Common myeloid progenitor, CD34-positive (primary cell): Measurements from ENCODE around the gene CENPV.

Experiments used
- CTCF ChIA-PET: fragments of 350-600 bp; sonication (Branson Sonifier 250); formaldehyde crosslinking; loops from one replicate; lab custom pipeline; 2021; ENCODE audit warnings: antibody characterized with exemption; lab: Charles Lee
- POLR2A ChIA-PET: fragments of 350-600 bp; sonication (Branson Sonifier 250); formaldehyde crosslinking; loops from one replicate; lab custom pipeline; 2021; ENCODE audit warnings: antibody characterized with exemption; lab: Charles Lee
- DNase-seq, 3 donors: peaks; one replicate each; pipeline versions ENCODE4 v3.0.0 to v3.0.0-alpha.2; 2013
- H3K27ac ChIP-seq, 2 experiments: 1 replicate in 1 of 2; 2 replicates in 1 of 2; pipeline ENCODE4 v1.7.0; 2013; ENCODE audit warnings: inconsistent platforms in 2 of 2, low read length in 2 of 2, mild to moderate bottlenecking in 2 of 2, low read depth in 1 of 2, moderate library complexity in 1 of 2; ENCODE audit not compliant: severe bottlenecking in 2 of 2, insufficient read depth in 1 of 2, poor library complexity in 1 of 2
- H3K27me3 ChIP-seq, 5 experiments: replicated peaks in 2 of 5; 1 replicate in 3 of 5; 2 replicates in 2 of 5; pipeline versions ENCODE4 v1.6.1 to v1.7.0; 2013; ENCODE audit warnings: low read length in 4 of 5, mild to moderate bottlenecking in 2 of 5, moderate library complexity in 2 of 5, inconsistent platforms in 1 of 5; ENCODE audit not compliant: insufficient read depth in 5 of 5, control insufficient read depth in 4 of 5
- H3K36me3 ChIP-seq, 4 experiments: 1 replicate in 2 of 4; 2 replicates in 2 of 4; pipeline versions ENCODE4 v1.6.1 to v1.7.0; 2013; ENCODE audit warnings: low read length in 3 of 4, control low read depth in 1 of 4, mild to moderate bottlenecking in 1 of 4; ENCODE audit not compliant: control insufficient read depth in 4 of 4, insufficient read depth in 4 of 4
- H3K4me1 ChIP-seq, 4 experiments: 1 replicate in 3 of 4; 2 replicates in 1 of 4; pipeline versions ENCODE4 v1.6.1 to v1.7.1; 2013; ENCODE audit warnings: low read length in 3 of 4, mild to moderate bottlenecking in 3 of 4, control low read depth in 1 of 4, inconsistent platforms in 1 of 4, moderate library complexity in 1 of 4; ENCODE audit not compliant: control insufficient read depth in 4 of 4, insufficient read depth in 4 of 4; ENCODE audit errors: control extremely low read depth in 1 of 4
- H3K4me3 ChIP-seq, 7 experiments: 1 replicate in 4 of 7; 2 replicates in 3 of 7; pipeline versions ENCODE4 v1.5.1 to v1.7.0; 2013; ENCODE audit warnings: mild to moderate bottlenecking in 7 of 7, low read length in 6 of 7, moderate library complexity in 6 of 7, inconsistent platforms in 2 of 7, low read depth in 2 of 7, control low read depth in 1 of 7; ENCODE audit not compliant: insufficient read depth in 4 of 7, control insufficient read depth in 1 of 7; ENCODE audit errors: extremely low read depth in 1 of 7
- H3K9me3 ChIP-seq, 5 experiments: 1 replicate in 4 of 5; 2 replicates in 1 of 5; pipeline versions ENCODE4 v1.6.1 to v1.7.1; 2013; ENCODE audit warnings: low read length in 4 of 5, mild to moderate bottlenecking in 2 of 5, inconsistent platforms in 1 of 5, low read depth in 1 of 5, moderate library complexity in 1 of 5; ENCODE audit not compliant: control insufficient read depth in 4 of 5, insufficient read depth in 2 of 5; ENCODE audit errors: control extremely low read depth in 1 of 5
- WGBS: methylation state at CpG from one replicate; pipeline ENCODE4 v1.1.5; 2013; ENCODE audit not compliant: insufficient coverage; 5-methylcytosine and 5-hydroxymethylcytosine counted together

Gene CENPV

DNA sequence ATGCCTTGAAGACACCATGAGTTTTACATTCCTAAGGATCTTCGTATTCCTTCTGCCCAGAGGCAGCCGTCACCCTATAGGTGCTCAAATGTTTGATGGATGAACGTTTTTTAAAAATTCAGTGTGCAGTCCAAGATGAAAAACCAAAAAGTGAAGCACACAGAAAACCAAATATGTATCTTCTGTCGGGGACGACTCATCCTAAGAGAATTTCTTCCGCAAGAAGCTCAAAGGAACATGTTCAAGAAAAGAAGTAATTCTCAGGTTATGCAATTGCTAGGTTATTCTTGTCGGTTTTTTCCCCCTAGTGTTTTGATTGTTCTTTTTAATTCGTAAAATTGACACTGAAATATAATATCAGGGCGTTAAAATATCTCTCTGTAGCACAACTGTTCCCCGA, 1.4 kb downstream of the CENPV start:
- 64% methylated on average over 6 of the region's 10 CpGs for WGBS
- peaks cover 0 to 23% (median 10%) of the 10 kb centered on the region in 4 experiments for H3K36me3 ChIP-seq
- H3K27me3 ChIP-seq, result peaks cover 0 to 7% (median 0%) of the 10 kb centered on the region in 5 experiments
- H3K27ac ChIP-seq, result peak overlapping the region in 1 of 2 experiments; percentile 4
- peaks cover 0 to 20% (median 17%) of the 10 kb centered on the region in 4 experiments for H3K4me1 ChIP-seq
- DNase-seq, result no peak
- ChIA-PET POLR2A (no interaction called here), CTCF (interaction anchor here (0.6 to 2.4 kb wide), 3 partner anchors 12 to 78 kb away, joined by 3 to 11 read pairs (median 4); partner anchors contain the start of gene TRPV2)
- H3K4me3 ChIP-seq, result peak overlapping the region in 6 of 7 experiments; percentile 58 to 83 (median 73)
- H3K9me3 ChIP-seq, result no peaks in the 10 kb centered on the region

DNA sequence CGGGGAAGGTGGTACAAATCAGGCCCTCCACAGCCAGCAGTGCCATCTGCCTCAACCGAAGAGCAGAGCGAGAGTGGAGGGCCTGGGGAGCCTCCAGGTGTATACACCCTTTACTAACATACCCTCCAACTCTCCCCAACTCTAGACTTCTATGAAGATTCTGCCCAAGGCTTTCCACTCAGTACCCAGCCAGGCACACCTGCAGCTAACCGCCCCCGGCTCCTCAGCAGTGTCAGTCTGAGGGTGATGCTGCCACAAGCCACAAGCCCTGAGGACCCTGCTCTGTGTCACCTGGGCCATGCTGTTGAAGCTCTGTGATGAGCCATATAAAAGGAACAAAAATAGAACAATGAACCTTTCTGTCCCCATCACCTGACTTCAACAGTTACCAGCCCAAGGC, 3.8 kb downstream of the CENPV start:
- no peak overlapping the region for H3K4me3 ChIP-seq
- H3K36me3 ChIP-seq, result peaks cover 0 to 27% (median 11%) of the 10 kb centered on the region in 4 experiments
- ChIA-PET POLR2A (no interaction called here), CTCF (interaction anchor here (1.3 to 2.4 kb wide), 2 partner anchors 16 to 78 kb away, joined by 3 to 5 read pairs; no protein-coding TSS in a partner anchor)
- 100% methylated on average over 5 of the region's 5 CpGs for WGBS
- no peaks in the 10 kb centered on the region for H3K9me3 ChIP-seq
- DNase-seq, result no peak
- H3K27me3 ChIP-seq, result peaks cover 0 to 7% (median 0%) of the 10 kb centered on the region in 5 experiments
- peaks cover 0 to 20% (median 17%) of the 10 kb centered on the region in 4 experiments for H3K4me1 ChIP-seq
- no peak overlapping the region for H3K27ac ChIP-seq

DNA sequence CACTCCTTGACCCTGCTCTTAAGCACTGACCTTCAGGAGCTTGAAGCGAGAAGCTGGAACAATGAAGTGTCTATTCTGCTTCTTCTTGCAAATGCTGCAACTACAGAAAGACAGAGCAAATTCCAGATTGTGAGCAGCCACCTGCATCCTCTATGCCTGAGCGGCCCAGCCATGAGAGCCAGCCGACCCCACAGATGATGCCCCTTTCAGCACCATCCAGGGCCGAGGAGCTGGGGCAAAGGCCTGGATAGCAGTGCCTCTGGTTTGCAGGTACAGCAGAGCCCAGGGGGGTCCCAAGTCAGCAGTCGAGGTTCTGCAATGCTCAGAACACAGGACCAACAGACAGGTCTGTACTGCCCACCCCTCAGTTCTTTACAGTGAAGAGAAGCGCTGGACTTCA, 4.7 kb downstream of the CENPV start:
- 96% methylated on average over 6 of the region's 6 CpGs for WGBS
- no peak for DNase-seq
- Histone ChIP-seq H3K9me3 (no peaks in the 10 kb centered on the region), H3K36me3 (peaks cover 0 to 31% (median 14%) of the 10 kb centered on the region in 4 experiments), H3K4me3 (no peak overlapping the region), H3K4me1 (peaks cover 0 to 16% (median 14%) of the 10 kb centered on the region in 4 experiments), H3K27ac (no peak overlapping the region), H3K27me3 (peaks cover 0 to 7% (median 0%) of the 10 kb centered on the region in 5 experiments)
- CTCF ChIA-PET, result interaction anchor here (1.1 to 2.4 kb wide), 3 partner anchors 11 to 79 kb away, joined by 3 to 5 read pairs (median 5); no protein-coding TSS in a partner anchor
- POLR2A ChIA-PET, result no interaction called here

DNA sequence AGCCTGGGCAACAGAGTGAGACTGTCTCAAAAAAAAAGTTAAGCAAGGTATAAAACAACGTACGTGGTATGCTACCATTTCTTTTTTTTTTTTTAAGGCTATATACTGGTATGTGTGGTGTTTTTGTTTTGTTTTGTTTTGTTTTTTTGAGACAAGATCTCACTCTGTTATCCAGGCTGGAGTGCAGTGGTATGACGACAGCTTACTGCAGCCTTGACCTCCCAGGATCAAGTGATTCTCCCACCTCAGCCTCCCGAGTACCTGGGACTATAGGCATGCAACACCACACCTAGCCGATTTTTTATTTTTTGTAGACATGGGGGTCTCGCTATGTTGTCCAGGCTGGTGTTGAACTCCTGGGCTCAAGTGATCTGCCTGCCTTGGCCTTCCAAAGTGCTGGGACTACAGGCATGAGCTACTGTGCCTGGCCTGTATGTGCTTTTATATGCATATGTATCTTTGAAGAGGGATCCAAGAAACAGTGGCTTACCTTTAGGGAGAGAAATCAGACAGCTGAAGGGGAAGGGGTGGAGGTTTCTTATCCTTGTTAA, 6.5 kb downstream of the CENPV start:
- POLR2A ChIA-PET, result interaction anchor here (0.7 kb wide), 1 partner anchor 92 kb away, joined by 4 read pairs; no protein-coding TSS in a partner anchor
- Histone ChIP-seq H3K27ac (no peak overlapping the region), H3K9me3 (no peaks in the 10 kb centered on the region), H3K4me1 (peaks cover 0 to 5% (median 1%) of the 10 kb centered on the region in 4 experiments), H3K4me3 (no peak overlapping the region), H3K27me3 (no peaks in the 10 kb centered on the region), H3K36me3 (peaks cover 4 to 45% (median 26%) of the 10 kb centered on the region in 4 experiments)
- DNase-seq, result no peak
- 100% methylated on average over 4 of the region's 6 CpGs for WGBS
- CTCF ChIA-PET, result interaction anchor here (1.1 to 1.7 kb wide), 2 partner anchors 70 to 106 kb away, joined by 3 read pairs; no protein-coding TSS in a partner anchor

DNA sequence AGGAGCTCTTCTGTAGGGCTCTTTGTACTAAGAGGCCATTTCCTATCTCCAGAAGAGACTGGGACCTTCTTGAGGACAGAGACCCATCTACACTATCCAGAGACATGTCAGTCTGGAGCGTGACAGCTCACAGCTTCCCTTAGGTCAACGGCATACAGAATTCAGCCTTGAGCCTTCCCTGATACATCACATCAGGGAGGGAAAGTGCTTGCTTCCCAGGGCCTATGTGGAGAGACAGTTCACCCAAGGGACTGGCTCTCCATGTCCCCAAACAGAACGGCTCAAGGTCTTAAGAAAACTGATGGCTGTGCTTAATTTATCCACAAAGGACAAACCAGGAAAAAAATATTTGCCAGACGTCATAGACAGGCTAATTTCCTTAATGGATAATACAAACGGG, 7.7 kb downstream of the CENPV start:
- peaks cover 4 to 45% (median 26%) of the 10 kb centered on the region in 4 experiments for H3K36me3 ChIP-seq
- ChIA-PET POLR2A (no interaction called here), CTCF (interaction anchor here (1.4 kb wide), 1 partner anchor 18 kb away, joined by 3 read pairs; no protein-coding TSS in a partner anchor)
- H3K4me1 ChIP-seq, result no peaks in the 10 kb centered on the region
- H3K27me3 ChIP-seq, result no peaks in the 10 kb centered on the region
- no peak overlapping the region for H3K4me3 ChIP-seq
- H3K27ac ChIP-seq, result no peak overlapping the region
- no peak for DNase-seq
- no peaks in the 10 kb centered on the region for H3K9me3 ChIP-seq
- WGBS, result 96% methylated on average over 3 of the region's 5 CpGs

DNA sequence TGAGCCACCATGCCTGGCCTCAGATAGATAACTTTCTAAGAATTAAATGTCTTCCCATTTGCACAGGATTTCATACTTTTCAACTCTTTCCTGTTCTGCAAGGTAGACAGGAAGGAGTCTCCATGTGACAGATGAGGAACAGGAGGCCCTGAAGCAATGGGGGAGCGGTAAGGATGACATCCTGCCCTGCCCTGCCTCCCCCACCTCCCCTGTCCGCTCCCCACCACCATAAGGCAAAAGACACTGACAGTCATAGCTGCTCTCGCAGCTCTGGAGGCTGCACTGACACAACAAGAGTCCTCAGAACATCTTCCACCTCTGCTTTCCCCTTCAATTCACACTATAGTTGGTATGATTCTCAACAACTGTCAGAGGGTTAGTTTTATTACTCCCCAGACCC, 9.7 kb downstream of the CENPV start:
- ChIA-PET POLR2A (no interaction called here), CTCF (no interaction called here)
- Histone ChIP-seq H3K36me3 (peaks cover 2 to 32% (median 21%) of the 10 kb centered on the region in 4 experiments), H3K27ac (no peak overlapping the region), H3K4me3 (no peak overlapping the region), H3K27me3 (no peaks in the 10 kb centered on the region), H3K4me1 (no peaks in the 10 kb centered on the region), H3K9me3 (no peaks in the 10 kb centered on the region)
- no peak for DNase-seq
- 80% methylated on average over 1 of the region's 3 CpGs for WGBS

DNA sequence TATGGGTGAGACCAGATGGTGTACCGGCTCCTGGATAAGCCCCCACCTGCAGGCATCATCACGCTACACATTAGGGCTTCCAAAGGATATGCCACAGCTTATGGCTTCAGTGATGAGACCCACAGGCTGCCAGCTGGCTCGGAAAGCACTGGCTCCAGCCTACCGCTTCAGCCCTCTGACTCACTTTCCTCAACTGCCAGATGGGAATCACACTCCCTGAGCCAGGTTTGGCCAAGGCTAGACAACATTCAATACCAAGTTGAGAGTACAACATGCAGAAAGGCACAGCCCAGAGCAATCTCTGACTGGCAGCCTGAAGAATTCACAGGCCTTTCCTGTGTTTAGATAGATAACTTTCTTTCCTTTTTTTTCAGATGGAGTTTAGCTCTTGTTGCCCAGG, 10.3 kb downstream of the CENPV start:
- Histone ChIP-seq H3K27me3 (no peaks in the 10 kb centered on the region), H3K9me3 (no peaks in the 10 kb centered on the region), H3K4me1 (no peaks in the 10 kb centered on the region), H3K27ac (no peak overlapping the region), H3K36me3 (peaks cover 2 to 28% (median 19%) of the 10 kb centered on the region in 4 experiments), H3K4me3 (no peak overlapping the region)
- DNase-seq, result no peak
- POLR2A ChIA-PET, result no interaction called here
- CTCF ChIA-PET, result no interaction called here
- 100% methylated on average over 4 of the region's 4 CpGs for WGBS
